ENCODE data around the gene CWC15. TPM values are rescaled to one million over a fixed set of nuclear protein-coding genes. Genes with fewer than 3 reads are reported as not detected.

CWC15 gene
- total and polyA plus RNA-seq, 9 of the 15 experiments (the other 6 are each of a cell fraction or from before 2014, with no cell fraction given) = 47.3 to 168 (median 89.2) TPM

GRCh38 chr11:94956963-94957362 is 16.4 kb downstream of the CWC15 start (continued):
- TF ChIP-seq CTCF (IDR thresholded peaks at IDR 0.05 in 2 of 3, conservative IDR thresholded peaks at IDR 0.05 in 1 of 3; ENCODE audit: insufficient read depth in 2 of 3, low read depth in 1 of 3, low read length in 3 of 3) (no peak), FOS (IDR thresholded peaks at IDR 0.05; ENCODE audit: extremely low read depth, insufficient read length) (no peak)

GRCh38 chr11:94954753-94955152 is 18.6 kb downstream of the CWC15 start:
- no peaks in the 10 kb centered on the region for H3K79me2 ChIP-seq (ENCODE audit: control insufficient read depth, insufficient read depth, low read length)
- no peak for TF ChIP-seq USF1 (CRISPR knock-in tag; IDR thresholded peaks at IDR 0.05)
- peak; percentile 35 for TF ChIP-seq RFX1 (IDR thresholded peaks at IDR 0.05)
- FAIRE-seq (peak; percentile 60), DNase-seq (ENCODE audit: extremely low read depth in 1 of 4, low spot score in 3 of 4) (no peak), ATAC-seq (no peak)
- no peaks in the 10 kb centered on the region; the same call in 2 of the 3 replicates for H3K36me3 ChIP-seq (ENCODE audit: control insufficient read depth, insufficient read depth, low read length)
- H3K9me1 ChIP-seq (ENCODE audit: control insufficient read depth, insufficient read depth, low read length) = no peaks in the 10 kb centered on the region
- intact Hi-C loops (cut with micrococcal nuclease) = no loop called here
- H3K27me3 ChIP-seq (ENCODE audit: control insufficient read depth in 2 of 2, insufficient read depth in 2 of 2, low read length in 2 of 2) = no peaks in the 10 kb centered on the region; a peak in 1 of 5 replicates
- ChIA-PET POLR2A (no interaction called here), CTCF (ENCODE audit: low intra/inter-chr PET ratio) (no interaction called here)
- BruUV-seq (replicated peaks) = no TSS peak
- no peak overlapping the region for H3K4me2 ChIP-seq (ENCODE audit: insufficient read depth, low read length)
- in situ Hi-C loops (cut with MboI) = no loop called here
- H3K4me1 ChIP-seq (replicated peaks in 1 of 2; ENCODE audit: control insufficient read depth in 2 of 2, insufficient read depth in 2 of 2, low read length in 2 of 2) = no peaks in the 10 kb centered on the region
- no peak overlapping the region for H3K9ac ChIP-seq (ENCODE audit: insufficient read depth in 1 of 2, low read depth in 2 of 2, low read length in 2 of 2)
- no peak overlapping the region for H2AFZ ChIP-seq (ENCODE audit: low read depth, low read length)
- 17% methylated on average over 1 of the region's 1 CpG for WGBS (ENCODE audit: insufficient coverage, low coverage, missing lambda C conversion rate)
- H3K9me3 ChIP-seq (replicated peaks; ENCODE audit: control insufficient read depth, insufficient read depth, low read depth, low read length) = no peaks in the 10 kb centered on the region
- H4K20me1 ChIP-seq (replicated peaks; ENCODE audit: control insufficient read depth, insufficient read depth, low read length) = no peaks in the 10 kb centered on the region
- H3K27ac ChIP-seq (ENCODE audit: extremely low read depth, low read depth, low read length) = no peak overlapping the region
- no peak overlapping the region for H3K4me3 ChIP-seq
